Uterus (tissue), 2 donors: ENCODE results near the gene KCTD2.

Experiments
- CTCF ChIP-seq, 4 experiments: fragments of 200-600 bp in 2 of 4; fragments of 450-650 bp in 2 of 4; sonication (generic) in 2 of 4; IDR thresholded peaks; one replicate each; pipeline ENCODE4 v1.5.1; 2016 to 2019; ENCODE audit warnings: antibody characterized with exemption in 4 of 4, mild to moderate bottlenecking in 2 of 4, moderate library complexity in 1 of 4
- POLR2A ChIP-seq, 2 donors: fragments of 450-650 bp; IDR thresholded peaks; one replicate each; pipeline ENCODE4 v1.6.1; 2016; ENCODE audit warnings: antibody characterized with exemption in 2 of 2, mild to moderate bottlenecking in 1 of 2, moderate library complexity in 1 of 2

GRCh38 chr17:75003957-75004355, 43.1 kb upstream of the KCTD2 start:
- TF ChIP-seq POLR2A (IDR thresholded peaks at IDR 0.05) (no peak), CTCF (IDR thresholded peaks at IDR 0.05) (no peak)
